ES-I3 (cell line): ENCODE results near the gene AFF3.

ENCODE experiments used
- H3K36me3 ChIP-seq: 2 replicates; pipeline ENCODE4 v1.6.1; 2013; ENCODE audit warnings: mild to moderate bottlenecking, low read length, control low read depth, moderate library complexity; ENCODE audit not compliant: insufficient read depth
- H3K4me1 ChIP-seq: 2 replicates; pipeline ENCODE4 v1.6.1; 2013; ENCODE audit warnings: mild to moderate bottlenecking, control low read depth, low read length; ENCODE audit not compliant: insufficient read depth
- H3K9ac ChIP-seq: 2 replicates; pipeline ENCODE4 v1.6.1; 2013; ENCODE audit warnings: low read depth, mild to moderate bottlenecking, low read length, moderate library complexity
- H3K9me3 ChIP-seq: 2 replicates; pipeline ENCODE4 v1.6.1; 2013; ENCODE audit warnings: mild to moderate bottlenecking, low read length, moderate library complexity; ENCODE audit not compliant: control insufficient read depth, insufficient read depth

The AFF3 gene

GRCh38 chr2:100041385-100041784 is 101.0 kb downstream of the AFF3 start:
- Histone ChIP-seq H3K9ac (no peak overlapping the region), H3K4me1 (peaks cover 8% of the 10 kb centered on the region; the same call in 1 of the 2 replicates), H3K36me3 (no peaks in the 10 kb centered on the region), H3K9me3 (no peaks in the 10 kb centered on the region)

GRCh38 chr2:100040906-100041305 is 101.5 kb downstream of the AFF3 start:
- Histone ChIP-seq H3K9ac (no peak overlapping the region), H3K36me3 (no peaks in the 10 kb centered on the region), H3K9me3 (no peaks in the 10 kb centered on the region), H3K4me1 (peaks cover 8% of the 10 kb centered on the region; the same call in 1 of the 2 replicates)

- Histone ChIP-seq H3K9ac (no peak overlapping the region), H3K4me1 (peaks cover 8% of the 10 kb centered on the region; the same call in 1 of the 2 replicates), H3K9me3 (no peaks in the 10 kb centered on the region), H3K36me3 (no peaks in the 10 kb centered on the region)
Observed at GRCh38 chr2:100039291-100039980, 103.0 kb downstream of the AFF3 start.

- H3K4me1 ChIP-seq, result peaks cover 5% of the 10 kb centered on the region; the same call in 1 of the 2 replicates
- no peaks in the 10 kb centered on the region for H3K9me3 ChIP-seq
- no peaks in the 10 kb centered on the region for H3K36me3 ChIP-seq
- no peak overlapping the region for H3K9ac ChIP-seq
Observed at GRCh38 chr2:100038011-100038410, 104.4 kb downstream of the AFF3 start.

- Histone ChIP-seq H3K9me3 (no peaks in the 10 kb centered on the region), H3K4me1 (no peaks in the 10 kb centered on the region), H3K36me3 (no peaks in the 10 kb centered on the region), H3K9ac (no peak overlapping the region)
Observed at GRCh38 chr2:100036793-100037192, 105.6 kb downstream of the AFF3 start.

GRCh38 chr2:100036026-100036425 is 106.4 kb downstream of the AFF3 start:
- Histone ChIP-seq H3K4me1 (no peaks in the 10 kb centered on the region), H3K9ac (no peak overlapping the region), H3K36me3 (no peaks in the 10 kb centered on the region), H3K9me3 (no peaks in the 10 kb centered on the region)

- no peaks in the 10 kb centered on the region for H3K36me3 ChIP-seq
- H3K9ac ChIP-seq, result no peak overlapping the region
- no peaks in the 10 kb centered on the region for H3K4me1 ChIP-seq
- H3K9me3 ChIP-seq, result no peaks in the 10 kb centered on the region
Observed at GRCh38 chr2:100034431-100034830, 108.0 kb downstream of the AFF3 start.

GRCh38 chr2:100033976-100034375 is 108.4 kb downstream of the AFF3 start:
- Histone ChIP-seq H3K4me1 (no peaks in the 10 kb centered on the region), H3K9me3 (no peaks in the 10 kb centered on the region), H3K36me3 (no peaks in the 10 kb centered on the region), H3K9ac (no peak overlapping the region)

GRCh38 chr2:100031604-100032003 is 110.8 kb downstream of the AFF3 start:
- no peaks in the 10 kb centered on the region for H3K4me1 ChIP-seq

GRCh38 chr2:100029460-100029859 is 112.9 kb downstream of the AFF3 start:
- Histone ChIP-seq H3K9ac (no peak overlapping the region), H3K9me3 (no peaks in the 10 kb centered on the region), H3K36me3 (no peaks in the 10 kb centered on the region), H3K4me1 (no peaks in the 10 kb centered on the region)

More at GRCh38 chr2:100031604-100032003, 110.8 kb downstream of the AFF3 start:
- no peak overlapping the region for H3K9ac ChIP-seq
- no peaks in the 10 kb centered on the region for H3K36me3 ChIP-seq
- no peaks in the 10 kb centered on the region for H3K9me3 ChIP-seq

GRCh38 chr2:100021791-100022340 is 120.5 kb downstream of the AFF3 start:
- Histone ChIP-seq H3K9me3 (no peaks in the 10 kb centered on the region), H3K9ac (no peak overlapping the region), H3K4me1 (no peaks in the 10 kb centered on the region), H3K36me3 (no peaks in the 10 kb centered on the region)

GRCh38 chr2:100019499-100019898 is 122.9 kb downstream of the AFF3 start:
- Histone ChIP-seq H3K4me1 (no peaks in the 10 kb centered on the region), H3K36me3 (no peaks in the 10 kb centered on the region), H3K9me3 (no peaks in the 10 kb centered on the region), H3K9ac (no peak overlapping the region)

- Histone ChIP-seq H3K36me3 (no peaks in the 10 kb centered on the region), H3K4me1 (peaks cover 3% of the 10 kb centered on the region), H3K9me3 (no peaks in the 10 kb centered on the region), H3K9ac (no peak overlapping the region)
Observed at GRCh38 chr2:100018341-100019193, 123.8 kb downstream of the AFF3 start.

- Histone ChIP-seq H3K4me1 (peaks cover 9% of the 10 kb centered on the region), H3K36me3 (no peaks in the 10 kb centered on the region), H3K9ac (no peak overlapping the region), H3K9me3 (no peaks in the 10 kb centered on the region)
Observed at GRCh38 chr2:100017633-100018032, 124.8 kb downstream of the AFF3 start.
